Measurements from ENCODE around the gene ZNF329. TPM values are rescaled to one million over a fixed set of nuclear protein-coding genes. Genes with fewer than 3 reads are reported as not detected.

ZNF329 gene
- total RNA-seq, 4 donors from 2014 or later = 15.6 to 20.6 (median 17.6) TPM

DNA sequence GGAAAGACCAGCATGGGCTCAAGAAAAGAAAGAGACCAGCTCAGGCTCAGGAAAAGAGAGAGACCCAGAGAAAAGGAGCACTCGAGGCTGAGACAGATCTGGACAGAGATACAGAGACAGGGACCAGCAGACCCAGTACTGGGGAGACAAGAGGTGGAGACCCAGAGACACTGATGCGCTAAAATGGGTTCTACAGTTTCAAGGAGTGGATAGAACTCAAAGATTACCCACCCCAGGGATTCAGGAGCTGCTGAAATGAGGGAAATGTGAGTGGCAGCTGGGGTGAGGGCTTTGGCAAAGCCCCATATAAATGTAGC lies 51.9 kb downstream of the ZNF329 start:
- 14 to 18% methylated on average over 2 of the region's 2 CpGs for WGBS, 2 donors

GRCh38 chr19:58097781-58098681 lies 52.6 kb downstream of the ZNF329 start, which contains the start of gene ZSCAN18:
Gene ZSCAN18, minus strand, starts transcription at chr19:58098231. Its CDS starts 7,964 bp downstream, at chr19:58090267.
- peaks cover 12 to 19% of the 10 kb centered on the region in 2 donors for H3K4me1 ChIP-seq
- WGBS, 2 donors = 1% methylated on average over 29 to 31 of the region's 67 CpGs
- TF ChIP-seq POLR2A (IDR thresholded peaks at IDR 0.05) = peak; percentile 44 to 85
- no peak for TF ChIP-seq CTCF (IDR thresholded peaks at IDR 0.05)
- H3K27ac ChIP-seq = peak within 1 kb of the TSS; percentile 94 to 98 (median 97)
- H3K27me3 ChIP-seq = no peaks in the 10 kb centered on the region
- H3K4me3 ChIP-seq (replicated peaks in 1 of 3) = peak within 1 kb of the TSS; percentile 87 to 97 (median 96)
- H3K36me3 ChIP-seq = no peaks in the 10 kb centered on the region
- peak; percentile 98 to 99 for DNase-seq
- intact Hi-C loops (cut with DNase I) = loop anchor here (5.0 kb wide), 2 partner anchors 59 to 81 kb away; no protein-coding TSS in a partner anchor
- H3K9me3 ChIP-seq = no peaks in the 10 kb centered on the region

More for the DNA sequence above, 51.9 kb downstream of the ZNF329 start:
- H3K4me3 ChIP-seq (replicated peaks in 1 of 3) = peak overlapping the region in 2 of 3 donors; percentile 87 to 96
- peaks cover 12 to 19% of the 10 kb centered on the region in 2 donors for H3K4me1 ChIP-seq
- H3K27me3 ChIP-seq = no peaks in the 10 kb centered on the region
- no peak for TF ChIP-seq POLR2A (IDR thresholded peaks at IDR 0.05)
- TF ChIP-seq CTCF (IDR thresholded peaks at IDR 0.05) = no peak
- H3K9me3 ChIP-seq = no peaks in the 10 kb centered on the region
- peak overlapping the region; percentile 94 to 98 (median 97) for H3K27ac ChIP-seq
- no peak for DNase-seq
- intact Hi-C loops (cut with DNase I) = loop anchor here (5.0 kb wide), 2 partner anchors 59 to 81 kb away; no protein-coding TSS in a partner anchor
- no peaks in the 10 kb centered on the region for H3K36me3 ChIP-seq

- intact Hi-C loops (cut with DNase I) = loop anchor here (5.0 kb wide), 2 partner anchors 60 to 80 kb away; no protein-coding TSS in a partner anchor
- 30 to 32% methylated on average over 8 of the region's 8 CpGs for WGBS, 2 donors
- H3K9me3 ChIP-seq = no peaks in the 10 kb centered on the region
- no peaks in the 10 kb centered on the region for H3K36me3 ChIP-seq
- H3K27ac ChIP-seq = peak overlapping the region; percentile 94 to 98 (median 97)
- TF ChIP-seq POLR2A (IDR thresholded peaks at IDR 0.05) (no peak), CTCF (IDR thresholded peaks at IDR 0.05) (no peak)
- no peaks in the 10 kb centered on the region for H3K27me3 ChIP-seq
- no peak for DNase-seq
- H3K4me1 ChIP-seq = peaks cover 12 to 19% of the 10 kb centered on the region in 2 donors
- H3K4me3 ChIP-seq (replicated peaks in 1 of 3) = peak overlapping the region in 2 of 3 donors; percentile 96 to 97
Observed at GRCh38 chr19:58097349-58097748, 53.2 kb downstream of the ZNF329 start.

- Histone ChIP-seq H3K36me3 (no peaks in the 10 kb centered on the region), H3K9me3 (no peaks in the 10 kb centered on the region), H3K4me3 (replicated peaks in 1 of 3) (peak overlapping the region in 1 of 3 donors; percentile 96), H3K27me3 (no peaks in the 10 kb centered on the region), H3K27ac (peak overlapping the region; percentile 94 to 98 (median 97)), H3K4me1 (peaks cover 12 to 19% of the 10 kb centered on the region in 2 donors)
- intact Hi-C loops (cut with DNase I) = loop anchor here (5.0 kb wide), 2 partner anchors 60 to 80 kb away; no protein-coding TSS in a partner anchor
- WGBS, 2 donors = 60 to 72% methylated on average over 13 of the region's 13 CpGs
- DNase-seq = peak; percentile 54 to 61
- no peak for TF ChIP-seq CTCF (IDR thresholded peaks at IDR 0.05)
- TF ChIP-seq POLR2A (IDR thresholded peaks at IDR 0.05) = no peak
Observed at GRCh38 chr19:58096884-58097283, 53.7 kb downstream of the ZNF329 start.

Data from thyroid gland (tissue), 4 donors.